ENCODE data around the gene PPP1R13L. TPM values are rescaled to one million over a fixed set of nuclear protein-coding genes. Genes with fewer than 3 reads are reported as not detected.

The PPP1R13L gene
- total and polyA plus RNA-seq, 2 of the 8 experiments (the other 6 are each of a cell fraction or from before 2014, with no cell fraction given): 9.1 to 15.3 TPM

DNA sequence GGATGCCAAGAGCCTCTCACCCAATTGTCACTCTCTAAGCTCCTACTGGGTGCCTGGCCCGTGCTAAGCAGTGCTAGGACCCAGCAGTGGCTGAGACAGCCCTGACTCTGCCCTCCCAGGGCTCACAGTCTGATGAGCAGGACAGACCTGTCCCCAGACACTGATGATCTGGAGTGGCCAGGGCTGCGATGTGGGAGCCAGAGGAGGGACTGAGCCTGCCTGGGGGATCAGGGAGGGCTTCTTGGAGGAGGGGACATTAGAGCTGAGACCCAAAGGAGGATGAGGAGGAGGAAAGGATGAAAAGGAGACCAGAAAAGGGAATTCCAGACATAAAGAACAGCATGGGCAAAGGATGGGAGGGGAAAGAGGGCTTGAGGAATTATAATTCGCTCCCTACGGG is 12.3 kb upstream of the PPP1R13L start:
- peaks cover 0 to 7% of the 10 kb centered on the region in 2 experiments for H4K20me1 ChIP-seq (replicated peaks in 1 of 2; ENCODE audit: control insufficient read depth in 1 of 2, insufficient read depth in 2 of 2, low read length in 2 of 2)
- no peak overlapping the region for H3K23ac ChIP-seq (ENCODE audit: insufficient read length)
- no peak overlapping the region for H2BK15ac ChIP-seq (ENCODE audit: low read length)
- no peak overlapping the region for H3K14ac ChIP-seq (ENCODE audit: insufficient read length)
- peaks cover 2% of the 10 kb centered on the region; the same call in 1 of the 2 replicates for H3K79me1 ChIP-seq (ENCODE audit: low read depth, low read length)
- peaks cover 0 to 4% (median 2%) of the 10 kb centered on the region in 4 experiments; a peak in 2 of 7 replicates for H3K4me1 ChIP-seq (replicated peaks in 1 of 4; ENCODE audit: control insufficient read depth in 3 of 4, insufficient read depth in 4 of 4, low read length in 3 of 4)
- H2BK120ac ChIP-seq (replicated peaks; ENCODE audit: low read depth, low read length): no peak overlapping the region
- DNase-seq (ENCODE audit: low read depth in 1 of 2, low spot score in 2 of 2) (no peak), FAIRE-seq (no peak)
- WGBS, 2 experiments (ENCODE audit: extremely low coverage in 1 of 2, insufficient coverage in 1 of 2, insufficient read length in 1 of 2, insufficient replicate concordance in 2 of 2, low coverage in 1 of 2, low lambda C conversion rate in 2 of 2, missing lambda C conversion rate in 1 of 2): 85% methylated on average over 4 of the region's 4 CpGs; no CpG with 5 or more reads in 1 of the 2 experiments
- POLR2A ChIA-PET (ENCODE audit: partially characterized antibody): interaction anchor here (0.9 to 1.5 kb wide), 5 partner anchors 10 to 65 kb away, joined by 3 to 5 read pairs (median 4); partner anchors contain the start of gene PPP1R13L
- H3K4me2 ChIP-seq (ENCODE audit: insufficient read depth in 1 of 2, low read depth in 2 of 2, low read length in 2 of 2): no peak overlapping the region
- no peak overlapping the region for H3K18ac ChIP-seq (ENCODE audit: extremely low read depth, low read length)
- H3K4me3 ChIP-seq (ENCODE audit: extremely low read depth in 1 of 4, insufficient read depth in 2 of 4, low read depth in 3 of 4, low read length in 4 of 4): no peak overlapping the region
- H3K36me3 ChIP-seq (ENCODE audit: control insufficient read depth in 2 of 4, insufficient read depth in 4 of 4, low read length in 3 of 4): peaks cover 5 to 25% (median 17%) of the 10 kb centered on the region in 4 experiments; a peak in 7 of 8 replicates
- no peak overlapping the region for H3K9ac ChIP-seq (replicated peaks in 1 of 4; ENCODE audit: extremely low read depth in 1 of 4, low read depth in 3 of 4, low read length in 3 of 4)
- H2BK5ac ChIP-seq (ENCODE audit: low read depth, low read length): no peak overlapping the region
- no peak overlapping the region for H3K56ac ChIP-seq (replicated peaks; ENCODE audit: insufficient read length, low read depth, low read length)
- no peak overlapping the region for H2BK20ac ChIP-seq (ENCODE audit: low read length)
- H2AFZ ChIP-seq (ENCODE audit: low read length): no peak overlapping the region
- H3K23me2 ChIP-seq (ENCODE audit: low read depth, low read length): no peaks in the 10 kb centered on the region
- H3K27me3 ChIP-seq (replicated peaks in 1 of 4; ENCODE audit: control insufficient read depth in 3 of 4, extremely low read depth in 1 of 4, insufficient read depth in 3 of 4, low read length in 3 of 4): no peaks in the 10 kb centered on the region
- no peak overlapping the region for H4K91ac ChIP-seq (replicated peaks; ENCODE audit: insufficient read length, low read length)
- H2BK12ac ChIP-seq (ENCODE audit: low read depth, low read length): no peak overlapping the region
- H3K79me2 ChIP-seq (ENCODE audit: control insufficient read depth in 1 of 2, insufficient read depth in 2 of 2, low read length in 2 of 2): peaks cover 0 to 3% of the 10 kb centered on the region in 2 experiments; a peak in 1 of 4 replicates
- H3K27ac ChIP-seq (ENCODE audit: low read depth, low read length): no peak overlapping the region
- no peaks in the 10 kb centered on the region for H3K9me3 ChIP-seq (ENCODE audit: insufficient read depth in 2 of 2, low read depth in 1 of 2, low read length in 1 of 2)
- CTCF ChIA-PET (ENCODE audit: partially characterized antibody): interaction anchor here (1.0 to 4.0 kb wide), 5 partner anchors 22 to 241 kb away, joined by 3 to 15 read pairs (median 3); no protein-coding TSS in a partner anchor
- no peak overlapping the region for H4K8ac ChIP-seq (ENCODE audit: extremely low read depth, insufficient read depth, low read length)
- no peak overlapping the region for H4K5ac ChIP-seq (ENCODE audit: insufficient read length, low read depth, low read length)
- no peak overlapping the region for H2AK5ac ChIP-seq (ENCODE audit: low read depth, low read length)
- no peak overlapping the region for H3K4ac ChIP-seq (replicated peaks; ENCODE audit: insufficient read length, low read depth, low read length)
- TF ChIP-seq TBP (IDR thresholded peaks at IDR 0.05; ENCODE audit: low read depth, low read length) (no peak), YY1 (IDR thresholded peaks at IDR 0.05; ENCODE audit: low read depth, low read length) (no peak)
